Astrocyte (in vitro differentiated cells and primary cell): ENCODE data around the gene TNNI2. TPM values are rescaled to one million over a fixed set of nuclear protein-coding genes. Genes with fewer than 3 reads are reported as not detected.
"Not testable (repeated sequence)": the region's sequence is repeated elsewhere in the genome, so short reads cannot be mapped to it uniquely, and the experiment has no call there.

Experiments used
- DNase-seq: peaks from one replicate; pipeline ENCODE4 v3.0.0-alpha.2; 2010; ENCODE audit warnings: low read depth
- FAIRE-seq: peaks from 2 replicates; lab custom pipeline; 2011; peaks lifted over from hg19 to GRCh38; lab: Jason Lieb, UNC
- H2AFZ ChIP-seq: 2 replicates; pipeline ENCODE4 v1.6.0; 2012; ENCODE audit warnings: low read depth, low read length, inconsistent platforms
- H3K27ac ChIP-seq: 2 replicates; pipeline ENCODE4 v1.5.1; 2011; ENCODE audit warnings: low read depth, low read length, inconsistent platforms
- H3K27me3 ChIP-seq: 2 replicates; pipeline ENCODE4 v1.6.0; 2011; ENCODE audit warnings: low read length, inconsistent platforms; ENCODE audit not compliant: insufficient read depth
- H3K36me3 ChIP-seq: 2 replicates; pipeline ENCODE4 v1.5.1; 2011; ENCODE audit warnings: low read length, inconsistent platforms; ENCODE audit not compliant: insufficient read depth
- H3K4me1 ChIP-seq: 2 replicates; pipeline ENCODE4 v1.5.1; 2011; ENCODE audit warnings: low read length, inconsistent platforms; ENCODE audit not compliant: insufficient read depth
- H3K4me2 ChIP-seq: 2 replicates; pipeline ENCODE4 v1.6.0; 2012; ENCODE audit warnings: low read length, inconsistent platforms
- H3K4me3 ChIP-seq: 2 replicates; pipeline ENCODE4 v1.5.1; 2011; ENCODE audit warnings: low read depth, mild to moderate bottlenecking, low read length, inconsistent platforms; ENCODE audit not compliant: insufficient read depth
- H3K79me2 ChIP-seq: 2 replicates; pipeline ENCODE4 v1.6.0; 2012; ENCODE audit warnings: mild to moderate bottlenecking, low read length, inconsistent platforms; ENCODE audit not compliant: insufficient read depth
- H3K9ac ChIP-seq: 2 replicates; pipeline ENCODE4 v1.6.0; 2012; ENCODE audit warnings: mild to moderate bottlenecking, low read length, inconsistent platforms
- H3K9me3 ChIP-seq: 2 replicates; pipeline ENCODE4 v1.5.1; 2012; ENCODE audit warnings: low read depth, mild to moderate bottlenecking, low read length, inconsistent platforms; ENCODE audit not compliant: insufficient read depth
- H4K20me1 ChIP-seq: 2 replicates; pipeline ENCODE4 v1.6.0; 2012; ENCODE audit warnings: low read length, inconsistent platforms; ENCODE audit not compliant: insufficient read depth
- H3K27ac Mint-ChIP-seq: one replicate; pipeline ENCODE4 v1.8.0; 2021; ENCODE audit warnings: mild to moderate bottlenecking, mixed read lengths; ENCODE audit not compliant: unreplicated experiment
- H3K27me3 Mint-ChIP-seq: one replicate; pipeline ENCODE4 v1.8.0; 2021; ENCODE audit warnings: low read depth, mixed read lengths; ENCODE audit not compliant: unreplicated experiment
- H3K36me3 Mint-ChIP-seq: one replicate; pipeline ENCODE4 v1.8.0; 2021; ENCODE audit warnings: low read depth, mixed read lengths; ENCODE audit not compliant: unreplicated experiment
- H3K4me1 Mint-ChIP-seq: one replicate; pipeline ENCODE4 v1.8.0; 2021; ENCODE audit warnings: low read depth, mixed read lengths; ENCODE audit not compliant: unreplicated experiment
- H3K4me3 Mint-ChIP-seq: one replicate; pipeline ENCODE4 v1.8.0; 2021; ENCODE audit warnings: mild to moderate bottlenecking, moderate library complexity, mixed read lengths; ENCODE audit not compliant: unreplicated experiment
- H3K9me3 Mint-ChIP-seq: one replicate; pipeline ENCODE4 v1.8.0; 2021; ENCODE audit warnings: mild to moderate bottlenecking, mixed read lengths; ENCODE audit not compliant: unreplicated experiment
- EZH2 ChIP-seq: IDR thresholded peaks from 2 replicates; pipeline ENCODE4 v1.6.1; 2012; ENCODE audit warnings: mild to moderate bottlenecking, low read length, inconsistent platforms; ENCODE audit not compliant: insufficient read depth
- total RNA-seq: library from RNA; stranded (reverse); gene quantifications from 2 replicates; pipeline ENCODE4 v1.2.1, GENCODE V29; 2021
- TF ChIP-seq, protein P1 (sequence below): IDR thresholded peaks from 2 replicates; pipeline ENCODE4 v1.5.1; 2011; ENCODE audit warnings: low read depth, mild to moderate bottlenecking, inconsistent platforms, low read length, moderate library complexity; ENCODE audit not compliant: insufficient read depth

TNNI2 gene
- total RNA-seq, 1 donor from 2014 or later, result not detected

DNA sequence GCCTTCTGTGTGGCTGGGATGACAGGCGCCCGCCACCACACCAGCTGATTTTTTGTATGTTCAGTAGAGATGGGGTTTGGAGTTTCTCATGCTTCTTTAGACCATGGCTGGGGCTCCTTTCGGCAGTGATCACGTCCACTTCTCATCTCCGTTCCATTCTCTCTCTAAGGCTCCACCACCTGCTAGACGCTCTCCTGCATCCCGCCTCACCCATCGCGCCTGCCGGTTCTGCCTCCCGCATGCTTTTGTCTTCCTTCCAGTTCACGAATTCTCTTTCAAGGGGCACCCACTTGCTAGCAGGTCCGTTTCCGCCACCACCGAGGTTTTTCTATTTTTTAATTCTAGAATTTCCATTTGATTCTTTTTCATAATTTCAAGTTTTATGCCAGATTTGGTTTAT lies 26.0 kb upstream of the TNNI2 start:
- H3K27me3 Mint-ChIP-seq, result peaks cover 42% of the 10 kb centered on the region
- peaks cover 2% of the 10 kb centered on the region for H3K27me3 ChIP-seq
- H2AFZ ChIP-seq, result no peak overlapping the region
- H3K9me3 Mint-ChIP-seq, result peaks cover 20% of the 10 kb centered on the region
- H3K36me3 ChIP-seq, result no peaks in the 10 kb centered on the region
- no peaks in the 10 kb centered on the region for H3K4me1 ChIP-seq
- H3K27ac Mint-ChIP-seq, result no peak overlapping the region
- H3K9ac ChIP-seq, result no peak overlapping the region
- H4K20me1 ChIP-seq, result no peaks in the 10 kb centered on the region
- TF ChIP-seq, protein P1, sequence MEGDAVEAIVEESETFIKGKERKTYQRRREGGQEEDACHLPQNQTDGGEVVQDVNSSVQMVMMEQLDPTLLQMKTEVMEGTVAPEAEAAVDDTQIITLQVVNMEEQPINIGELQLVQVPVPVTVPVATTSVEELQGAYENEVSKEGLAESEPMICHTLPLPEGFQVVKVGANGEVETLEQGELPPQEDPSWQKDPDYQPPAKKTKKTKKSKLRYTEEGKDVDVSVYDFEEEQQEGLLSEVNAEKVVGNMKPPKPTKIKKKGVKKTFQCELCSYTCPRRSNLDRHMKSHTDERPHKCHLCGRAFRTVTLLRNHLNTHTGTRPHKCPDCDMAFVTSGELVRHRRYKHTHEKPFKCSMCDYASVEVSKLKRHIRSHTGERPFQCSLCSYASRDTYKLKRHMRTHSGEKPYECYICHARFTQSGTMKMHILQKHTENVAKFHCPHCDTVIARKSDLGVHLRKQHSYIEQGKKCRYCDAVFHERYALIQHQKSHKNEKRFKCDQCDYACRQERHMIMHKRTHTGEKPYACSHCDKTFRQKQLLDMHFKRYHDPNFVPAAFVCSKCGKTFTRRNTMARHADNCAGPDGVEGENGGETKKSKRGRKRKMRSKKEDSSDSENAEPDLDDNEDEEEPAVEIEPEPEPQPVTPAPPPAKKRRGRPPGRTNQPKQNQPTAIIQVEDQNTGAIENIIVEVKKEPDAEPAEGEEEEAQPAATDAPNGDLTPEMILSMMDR, result no peak
- TF ChIP-seq EZH2, result no peak
- no peak overlapping the region for H3K4me3 Mint-ChIP-seq
- peaks cover 1% of the 10 kb centered on the region for H3K36me3 Mint-ChIP-seq
- no peak overlapping the region for H3K4me3 ChIP-seq
- peaks cover 3% of the 10 kb centered on the region for H3K9me3 ChIP-seq
- DNase-seq (no peak), FAIRE-seq (no peak)
- H3K4me2 ChIP-seq, result no peak overlapping the region
- no peaks in the 10 kb centered on the region for H3K79me2 ChIP-seq
- H3K27ac ChIP-seq, result no peak overlapping the region
- H3K4me1 Mint-ChIP-seq, result no peaks in the 10 kb centered on the region

DNA sequence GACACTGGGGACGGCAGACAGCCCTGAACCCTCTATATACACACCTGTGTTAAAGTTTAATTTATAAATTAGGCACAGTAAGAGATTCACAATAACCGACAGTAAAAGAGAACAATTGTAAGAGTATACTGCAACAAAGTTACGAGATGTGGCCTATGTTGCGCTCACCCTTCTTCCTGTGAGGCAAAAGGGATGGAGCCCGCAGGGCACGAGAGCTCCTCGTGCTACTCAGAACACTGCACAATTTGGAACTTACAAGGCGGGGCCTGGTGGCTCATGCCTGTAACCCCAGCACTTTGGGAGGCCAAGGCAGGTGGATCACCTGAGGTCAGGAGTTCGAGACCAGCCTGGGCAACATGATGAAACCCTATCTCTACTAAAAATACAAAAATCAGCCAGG lies 25.4 kb upstream of the TNNI2 start:
- H3K4me1 Mint-ChIP-seq, H3K36me3 ChIP-seq: not testable (repeated sequence)
- peaks cover 38% of the 10 kb centered on the region for H3K27me3 Mint-ChIP-seq

DNA sequence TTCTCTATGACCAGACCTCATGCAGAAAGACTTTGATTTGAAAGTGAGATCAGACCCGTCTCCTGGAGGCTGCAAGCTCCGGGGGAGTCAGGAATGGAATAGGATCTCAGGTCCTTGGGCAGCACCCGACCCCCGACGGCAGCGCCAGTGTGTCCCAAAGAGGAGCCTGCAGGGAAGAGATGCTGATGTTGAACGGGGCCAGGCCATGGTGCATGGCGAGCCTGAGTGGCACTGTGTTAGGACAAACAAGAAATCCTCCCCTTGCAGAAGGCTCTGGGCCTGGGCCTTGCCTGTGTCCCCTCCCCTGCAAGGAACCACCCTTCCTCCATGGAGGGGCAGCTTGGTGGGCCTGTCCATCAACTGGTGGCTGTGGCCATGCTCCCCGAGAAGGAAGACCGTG lies 24.1 kb upstream of the TNNI2 start:
- Mint-ChIP-seq H3K9me3 (peaks cover 24% of the 10 kb centered on the region), H3K4me3 (no peak overlapping the region), H3K36me3 (peaks cover 1% of the 10 kb centered on the region), H3K27ac (no peak overlapping the region), H3K4me1 (no peaks in the 10 kb centered on the region), H3K27me3 (peaks cover 32% of the 10 kb centered on the region)
- Histone ChIP-seq H3K4me2 (no peak overlapping the region), H3K4me1 (no peaks in the 10 kb centered on the region), H3K36me3 (no peaks in the 10 kb centered on the region), H3K4me3 (no peak overlapping the region), H3K27me3 (peaks cover 2% of the 10 kb centered on the region), H3K79me2 (no peaks in the 10 kb centered on the region), H2AFZ (no peak overlapping the region), H3K9ac (no peak overlapping the region), H3K27ac (no peak overlapping the region), H4K20me1 (no peaks in the 10 kb centered on the region), H3K9me3 (peaks cover 13% of the 10 kb centered on the region)
- no peak for DNase-seq
- TF ChIP-seq EZH2, result no peak
- TF ChIP-seq, protein P1, result no peak
- FAIRE-seq, result no peak

More for the DNA sequence above, 25.4 kb upstream of the TNNI2 start:
- H3K9me3 ChIP-seq, H3K4me2 ChIP-seq, H3K36me3 Mint-ChIP-seq, H3K79me2 ChIP-seq, H3K27ac Mint-ChIP-seq, H2AFZ ChIP-seq, H3K9ac ChIP-seq, H4K20me1 ChIP-seq, H3K27ac ChIP-seq, H3K4me3 Mint-ChIP-seq, H3K4me1 ChIP-seq, H3K27me3 ChIP-seq, FAIRE-seq, H3K4me3 ChIP-seq, DNase-seq: not testable (repeated sequence)
- H3K9me3 Mint-ChIP-seq, result peaks cover 20% of the 10 kb centered on the region
